ENCODE data around the gene LMOD2. TPM values are rescaled to one million over a fixed set of nuclear protein-coding genes. Genes with fewer than 3 reads are reported as not detected.

LMOD2 gene
- total RNA-seq, 2 experiments from 2014 or later: not detected

DNA sequence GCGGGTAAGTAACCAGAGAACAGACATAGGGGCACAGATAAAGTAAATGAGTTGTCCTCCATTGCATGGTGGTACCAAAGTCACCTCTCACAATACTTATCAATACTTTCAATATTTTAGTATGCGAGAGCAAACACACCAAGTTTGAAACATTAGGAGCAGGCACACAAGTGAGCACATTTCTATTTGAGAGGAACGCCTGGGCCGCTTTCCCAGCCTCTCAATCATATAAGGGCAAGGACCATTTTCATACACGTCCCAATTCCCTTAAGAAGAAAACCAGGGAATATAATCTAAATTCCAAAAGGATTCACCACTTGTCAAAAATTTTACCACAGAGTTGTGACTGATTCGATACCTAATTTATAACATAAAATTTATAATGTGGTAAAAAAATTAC, 7.5 kb downstream of the LMOD2 start:
- ChIA-PET CTCF (no interaction called here), POLR2A (interaction anchor here (0.6 kb wide), 1 partner anchor 13 kb away, joined by 3 read pairs; no protein-coding TSS in a partner anchor)

DNA sequence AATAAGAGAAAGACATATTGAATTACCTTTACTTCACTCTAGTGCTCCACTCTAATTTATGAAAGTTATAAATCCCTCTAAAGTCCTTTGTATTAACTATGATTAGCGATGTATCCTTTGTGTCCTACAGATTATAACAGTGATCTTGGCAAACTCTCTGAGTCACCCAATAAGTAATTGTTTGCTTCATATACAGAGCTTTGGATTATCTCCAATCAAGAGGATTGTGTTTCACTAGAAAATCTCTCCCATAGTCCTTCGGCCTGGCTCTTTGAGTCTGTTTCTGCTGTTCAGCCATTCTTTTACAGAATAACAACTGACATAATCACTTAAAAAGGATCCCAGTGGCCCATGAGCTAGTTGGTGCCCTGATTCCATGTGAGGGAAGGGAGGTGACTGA, 9.5 kb downstream of the LMOD2 start:
- ChIA-PET CTCF (no interaction called here), POLR2A (no interaction called here)

DNA sequence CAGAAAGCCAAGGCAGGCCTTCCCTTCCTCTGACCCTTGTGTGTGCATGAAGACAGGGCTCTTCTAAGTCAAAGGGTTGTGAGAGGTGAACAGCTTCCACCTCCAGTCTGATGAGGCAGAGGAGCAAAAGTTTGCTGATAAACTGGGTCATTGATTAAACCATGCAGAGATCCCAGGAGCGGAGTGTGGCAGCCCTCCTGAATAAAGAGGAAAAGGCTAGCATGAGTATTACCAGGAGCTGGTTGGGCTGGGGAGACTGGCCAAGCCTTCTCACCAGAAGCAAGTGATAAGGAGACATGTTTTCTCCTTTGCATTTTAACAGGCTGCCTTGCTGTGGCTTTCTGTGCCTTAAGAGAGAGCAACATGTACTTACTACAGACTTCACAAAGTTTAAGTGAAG, 10.2 kb downstream of the LMOD2 start:
- CTCF ChIA-PET: no interaction called here
- POLR2A ChIA-PET: no interaction called here

DNA sequence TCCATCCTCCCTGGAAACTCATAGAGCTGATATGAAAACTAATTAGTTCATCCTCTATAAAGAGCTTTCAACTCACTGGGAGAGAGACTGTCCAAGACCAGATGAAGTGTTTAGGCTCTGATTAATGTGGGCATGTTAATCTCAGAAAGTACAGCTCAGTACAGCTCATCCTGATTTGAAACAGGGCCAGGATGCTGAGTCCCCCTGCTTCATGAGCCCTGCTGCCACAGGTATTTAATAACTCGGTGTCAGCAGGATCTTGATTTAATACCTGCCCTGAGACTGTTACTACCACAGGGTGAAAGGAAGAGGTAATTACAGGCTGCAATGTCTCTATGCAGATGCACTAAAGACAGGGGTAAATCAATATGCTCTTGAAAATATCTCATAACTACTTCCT, 10.8 kb downstream of the LMOD2 start:
- CTCF ChIA-PET: no interaction called here
- POLR2A ChIA-PET: no interaction called here

DNA sequence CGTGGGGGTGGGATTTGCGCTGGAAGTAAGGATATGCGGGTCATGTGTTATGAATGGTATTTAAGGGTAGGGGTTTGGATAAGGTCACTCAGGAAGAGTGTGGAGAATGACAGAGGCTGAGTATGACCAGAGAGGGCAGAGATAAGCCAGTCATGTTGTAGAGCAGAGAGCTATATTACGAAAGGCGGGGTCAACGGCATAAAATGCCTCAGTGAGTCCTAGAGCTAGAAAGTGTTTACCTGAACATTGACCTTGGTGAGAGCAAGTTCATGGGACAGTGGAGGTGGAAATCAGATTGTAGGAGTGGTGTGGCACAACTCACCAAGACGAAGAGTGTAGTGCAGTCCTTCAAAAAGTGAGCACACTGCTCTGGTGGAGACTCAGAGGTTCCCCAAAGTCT, 13.8 kb downstream of the LMOD2 start:
- ChIA-PET POLR2A (no interaction called here), CTCF (no interaction called here)

DNA sequence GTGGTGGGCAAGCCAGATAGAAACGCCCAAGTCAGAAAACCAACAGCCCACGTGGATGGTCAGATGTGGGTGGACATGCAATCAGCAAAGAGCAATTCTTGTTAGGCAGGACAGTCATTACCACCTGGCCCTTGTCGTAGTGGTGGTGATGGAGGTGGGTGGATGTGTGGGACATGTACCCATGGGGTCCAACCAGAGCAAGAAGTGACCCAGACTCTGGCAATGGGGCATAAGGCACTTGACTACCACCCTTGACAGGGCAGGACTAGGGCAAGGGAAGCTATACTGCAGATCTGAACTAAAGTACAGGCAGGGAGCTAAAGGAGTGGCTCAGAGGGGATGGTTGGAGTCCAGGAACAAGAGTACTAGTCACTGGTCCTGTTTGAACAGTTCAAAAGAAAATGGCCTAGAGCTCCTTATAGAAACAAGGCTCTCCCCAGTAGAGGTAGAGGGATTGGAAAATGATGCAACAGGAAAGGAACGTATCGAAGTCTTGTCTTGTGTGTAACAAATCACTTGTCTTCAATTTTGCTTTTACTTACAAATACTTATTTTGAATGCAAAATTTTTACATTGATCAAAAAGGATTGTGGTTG, 17.6 kb downstream of the LMOD2 start:
- POLR2A ChIA-PET: no interaction called here

DNA sequence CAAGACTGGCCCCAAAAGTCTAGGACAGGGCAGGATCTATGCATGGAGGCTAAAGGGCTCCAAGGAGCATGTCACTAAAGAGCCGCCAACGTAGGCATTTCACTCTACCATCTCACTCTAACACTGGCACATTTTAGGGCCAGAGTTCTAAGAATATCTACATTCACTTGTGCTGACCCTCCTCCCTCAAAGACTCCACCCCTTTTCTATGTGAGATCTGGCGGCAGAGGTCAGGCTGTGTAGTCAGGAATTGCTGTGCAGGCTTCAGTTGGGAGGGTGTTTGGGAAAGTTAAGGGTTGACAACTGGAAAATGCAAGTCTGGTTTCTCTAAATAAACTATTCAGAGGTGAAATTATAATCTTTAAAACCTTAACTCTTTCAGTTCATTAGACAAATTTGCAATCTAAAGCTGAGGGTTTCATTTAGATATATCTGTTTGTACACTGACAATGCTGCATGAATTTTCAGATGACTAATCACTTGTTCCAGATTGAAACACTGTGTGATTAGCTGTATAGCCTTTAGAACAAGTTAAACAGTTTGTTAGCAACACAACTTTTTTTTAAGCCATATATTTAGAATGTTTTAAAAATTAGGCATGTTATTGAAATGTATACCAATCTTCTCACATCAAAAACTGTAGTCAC, 18.2 kb downstream of the LMOD2 start:
- CTCF ChIA-PET: no interaction called here
- POLR2A ChIA-PET: no interaction called here

More for the DNA sequence above, 17.6 kb downstream of the LMOD2 start:
- CTCF ChIA-PET: no interaction called here

DNA sequence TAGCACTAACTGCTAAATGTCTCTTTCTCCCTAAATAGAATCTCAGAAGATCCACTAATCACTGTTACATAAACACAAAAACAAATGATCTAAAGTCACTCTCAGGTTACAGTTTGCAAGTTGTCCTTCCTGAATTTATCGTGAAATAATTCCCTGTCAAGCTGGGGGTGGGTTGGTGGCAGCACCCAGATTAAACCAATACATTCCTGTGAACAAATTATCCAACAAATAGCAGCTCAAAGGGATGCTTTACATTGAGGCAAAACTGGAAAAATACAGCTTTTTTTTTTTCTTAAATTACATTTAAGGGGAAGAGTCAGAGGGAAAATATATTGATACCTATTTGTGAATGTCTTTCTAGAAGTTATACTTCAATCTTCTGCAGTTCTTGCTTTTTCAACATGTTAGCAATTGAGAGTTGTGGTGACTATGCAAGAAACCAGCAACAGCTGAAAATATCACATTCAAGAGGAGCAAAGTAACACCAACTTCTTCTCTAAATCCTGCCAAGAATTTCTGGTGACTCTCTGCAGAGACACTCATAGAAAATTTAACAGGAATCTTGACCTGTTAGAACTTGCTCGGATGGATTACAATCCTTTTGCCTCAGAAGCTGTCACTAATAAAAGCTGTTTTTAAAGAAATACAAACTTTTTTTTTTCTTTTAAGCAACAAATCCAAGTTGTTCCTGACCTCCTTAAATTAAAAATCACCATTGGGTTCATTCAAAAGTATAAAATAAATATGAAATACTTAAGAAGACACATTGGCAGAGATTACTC, 18.9 kb downstream of the LMOD2 start:
- ChIA-PET POLR2A (no interaction called here), CTCF (no interaction called here)

DNA sequence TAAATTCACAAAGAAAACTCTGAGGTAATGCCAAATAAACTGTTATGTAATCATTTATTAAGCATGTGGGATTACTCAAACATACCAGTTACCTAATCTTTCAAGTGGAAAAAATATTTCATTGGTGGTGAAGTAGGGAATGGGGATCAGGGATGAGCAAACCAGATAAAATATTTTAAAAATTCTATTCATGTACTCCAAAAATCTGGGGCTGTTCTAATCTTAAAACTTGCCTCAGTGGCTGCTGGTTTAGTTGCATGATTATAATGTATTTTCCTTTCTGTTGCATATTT, 19.5 kb downstream of the LMOD2 start:
- POLR2A ChIA-PET: no interaction called here
- CTCF ChIA-PET: no interaction called here

DNA sequence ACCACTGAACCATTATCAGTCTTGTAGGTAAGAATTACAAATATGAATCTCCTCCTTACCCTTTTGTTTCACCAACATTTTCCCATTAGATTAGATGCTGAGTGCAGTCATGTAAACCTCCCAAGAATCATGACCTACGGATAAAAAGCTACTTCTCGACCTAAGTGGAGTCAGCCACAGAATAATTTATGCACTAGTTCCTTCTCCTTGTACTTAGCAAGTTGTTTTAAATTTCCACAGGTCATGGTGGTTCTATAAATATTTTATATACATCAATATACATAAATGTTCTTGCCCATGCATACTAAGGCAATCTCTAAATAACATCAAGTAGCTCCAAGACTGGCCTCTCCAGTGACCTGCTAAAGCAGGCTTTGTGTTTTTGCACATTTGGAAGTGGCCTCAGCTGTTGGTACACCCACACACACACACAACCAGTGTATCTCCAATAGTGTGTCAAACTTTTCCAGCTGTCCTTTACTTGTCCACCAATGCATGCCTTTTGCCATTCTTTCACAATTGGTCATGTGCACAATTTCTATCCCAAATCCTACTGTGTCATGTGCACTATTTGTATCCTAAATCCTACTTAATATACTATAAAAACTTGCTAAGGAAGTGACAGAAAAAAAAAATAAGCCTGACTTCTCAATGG, 21.5 kb downstream of the LMOD2 start:
- ChIA-PET CTCF (no interaction called here), POLR2A (no interaction called here)

DNA sequence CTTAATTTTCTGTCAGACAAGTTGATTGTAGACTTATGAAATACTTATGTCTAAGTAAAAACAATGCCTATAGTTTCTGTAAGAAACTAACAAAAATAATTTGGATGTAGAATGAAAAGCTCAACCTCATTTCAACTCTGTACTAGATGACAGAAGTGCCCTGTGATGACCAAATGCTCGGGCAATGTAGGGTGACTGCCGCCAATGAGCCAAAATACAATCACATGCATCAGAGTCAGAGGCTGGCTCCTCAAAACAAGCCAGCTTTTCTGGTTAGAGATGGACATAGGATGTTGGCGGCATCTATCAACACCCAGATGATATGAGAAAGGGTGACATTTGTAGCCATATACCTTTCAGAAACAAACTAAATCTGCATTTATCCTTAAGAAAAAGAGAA, 23.9 kb downstream of the LMOD2 start:
- CTCF ChIA-PET: interaction anchor here (0.8 kb wide), 1 partner anchor 192 kb away, joined by 3 read pairs; no protein-coding TSS in a partner anchor

DNA sequence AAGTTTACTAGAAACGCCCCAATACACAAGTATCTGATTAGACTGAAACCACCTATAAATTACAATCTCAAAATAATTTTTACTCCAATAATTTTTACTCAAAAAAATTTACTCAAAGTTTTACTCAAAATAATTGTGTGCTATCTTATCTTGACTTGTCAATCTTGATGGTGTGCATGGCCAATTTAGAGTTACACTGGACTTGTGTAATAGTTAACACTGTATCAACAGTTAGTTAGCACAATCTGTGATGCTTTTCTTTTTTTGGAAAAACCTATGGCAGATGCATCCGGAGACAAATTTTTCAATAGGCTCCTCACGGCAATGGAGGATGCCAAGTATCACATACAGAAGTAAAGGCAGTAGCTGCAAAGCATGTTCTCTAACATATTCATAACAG, 24.9 kb downstream of the LMOD2 start:
- CTCF ChIA-PET: no interaction called here
- POLR2A ChIA-PET: no interaction called here

More for the DNA sequence above, 23.9 kb downstream of the LMOD2 start:
- POLR2A ChIA-PET: no interaction called here

DNA sequence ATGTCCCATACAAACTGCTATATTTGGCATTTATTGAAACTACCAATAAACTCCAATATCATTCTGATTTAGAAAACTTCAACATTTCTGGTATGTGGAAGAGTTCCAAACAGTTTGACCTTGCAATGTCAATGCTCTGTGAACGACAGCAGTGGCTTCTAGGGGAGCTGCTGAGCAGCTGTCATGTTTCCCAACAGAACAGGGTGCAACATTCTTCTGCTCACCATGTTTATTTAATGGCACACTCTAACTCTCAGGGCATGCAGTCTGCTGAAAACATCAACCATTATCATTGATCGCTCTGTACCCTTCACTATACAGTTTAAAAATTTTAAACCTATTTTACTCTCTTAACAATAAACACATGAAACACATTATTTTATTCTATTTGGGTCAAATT, 25.9 kb downstream of the LMOD2 start:
- CTCF ChIA-PET: no interaction called here
- POLR2A ChIA-PET: no interaction called here

DNA sequence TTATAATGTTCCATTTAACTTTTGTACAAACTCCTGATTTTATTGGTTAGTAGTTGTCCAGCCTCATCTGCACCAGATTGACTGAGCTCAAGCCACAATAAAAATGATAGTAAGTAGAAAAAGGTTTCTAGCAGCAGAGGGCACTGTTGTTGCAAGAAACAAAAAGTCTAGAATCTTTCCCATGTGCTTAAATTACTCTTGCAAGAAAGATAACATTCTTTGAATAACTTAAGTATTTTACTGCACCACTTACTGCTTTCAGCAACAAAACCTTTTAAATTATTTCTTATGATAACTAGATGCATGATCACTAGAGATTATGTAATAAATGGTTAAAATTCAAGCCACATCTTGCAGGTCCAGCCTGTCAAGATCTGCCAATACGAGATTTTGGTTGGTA, 27.0 kb downstream of the LMOD2 start:
- POLR2A ChIA-PET: no interaction called here
- CTCF ChIA-PET: interaction anchor here (0.9 kb wide), 1 partner anchor 8 kb away, joined by 5 read pairs; no protein-coding TSS in a partner anchor

DNA sequence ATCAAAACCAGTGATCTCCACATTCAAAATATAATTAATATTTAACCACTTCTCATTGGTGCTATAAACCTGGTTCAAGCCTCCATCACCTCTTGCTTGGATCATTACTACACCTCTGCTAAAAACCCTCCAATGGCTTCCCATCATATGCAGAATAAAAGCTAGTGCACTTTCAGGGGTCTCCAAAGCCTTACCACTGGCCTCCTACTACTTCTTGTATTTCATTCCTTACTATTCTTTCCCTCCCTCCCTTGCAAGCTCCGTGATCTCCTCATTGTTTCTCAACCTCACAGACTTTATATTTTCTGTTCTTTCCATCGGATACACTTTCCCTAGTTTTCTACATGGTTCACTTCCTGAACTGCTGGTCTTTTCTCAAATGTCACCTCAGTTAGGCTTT, 31.5 kb downstream of the LMOD2 start:
- ChIA-PET POLR2A (no interaction called here), CTCF (no interaction called here)

DNA sequence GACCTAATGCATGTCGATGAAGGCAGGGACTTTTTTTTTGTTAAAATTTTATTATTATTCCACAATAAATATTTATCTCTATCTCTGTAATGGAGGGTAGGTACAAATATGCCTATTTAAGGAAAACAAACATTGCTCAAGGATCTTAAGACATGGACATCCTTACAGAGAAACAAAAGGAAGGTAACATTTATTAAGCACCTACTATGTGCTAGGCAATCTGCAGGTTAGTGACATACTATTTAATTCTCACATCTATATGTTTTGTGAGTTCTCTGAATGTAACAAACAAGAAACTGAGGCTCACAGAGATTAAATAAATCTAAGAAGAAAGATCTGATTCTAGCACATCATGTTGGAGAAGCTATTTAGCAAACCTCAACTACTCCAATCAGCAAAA, 32.1 kb downstream of the LMOD2 start:
- CTCF ChIA-PET: no interaction called here
- POLR2A ChIA-PET: no interaction called here

DNA sequence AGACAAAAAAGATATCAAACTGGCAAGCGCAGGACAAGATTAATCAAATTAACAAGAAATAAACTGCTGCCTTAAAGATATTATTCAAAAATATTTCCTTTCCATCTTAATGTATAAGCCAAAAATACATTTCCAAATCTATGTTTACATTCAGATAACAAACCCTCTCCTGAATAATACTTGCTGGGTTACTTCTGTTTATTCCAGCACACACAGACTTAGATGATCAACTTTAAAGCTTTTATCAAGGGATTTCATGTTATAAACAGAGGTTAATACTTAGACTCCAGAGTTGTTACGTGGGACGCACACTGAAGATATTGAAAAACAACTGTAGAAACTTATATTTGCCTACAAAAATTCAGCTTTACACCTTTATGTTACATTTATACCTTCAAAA, 33.6 kb downstream of the LMOD2 start:
- POLR2A ChIA-PET: no interaction called here
- CTCF ChIA-PET: no interaction called here

DNA sequence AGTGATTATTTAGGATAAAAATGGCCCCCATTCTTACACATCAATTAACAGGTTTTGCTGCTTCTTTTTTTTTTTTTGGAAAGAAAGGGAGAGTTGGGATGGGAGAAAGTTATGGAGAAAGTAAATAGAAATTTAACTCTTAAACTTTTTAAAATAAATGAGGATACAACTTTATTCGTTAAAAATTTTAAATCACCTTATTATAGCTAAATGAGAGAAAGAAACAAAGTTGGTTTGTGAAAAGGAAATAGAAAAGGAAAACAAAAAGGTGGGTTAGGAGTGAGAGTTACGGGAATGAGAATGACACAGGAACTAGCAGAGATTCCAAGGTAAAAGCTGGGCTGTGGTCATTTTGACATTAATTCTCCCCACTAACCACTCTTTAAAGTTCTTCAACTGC, 34.9 kb downstream of the LMOD2 start:
- ChIA-PET POLR2A (no interaction called here), CTCF (interaction anchor here (1.5 kb wide), 1 partner anchor 8 kb away, joined by 5 read pairs; no protein-coding TSS in a partner anchor)

DNA sequence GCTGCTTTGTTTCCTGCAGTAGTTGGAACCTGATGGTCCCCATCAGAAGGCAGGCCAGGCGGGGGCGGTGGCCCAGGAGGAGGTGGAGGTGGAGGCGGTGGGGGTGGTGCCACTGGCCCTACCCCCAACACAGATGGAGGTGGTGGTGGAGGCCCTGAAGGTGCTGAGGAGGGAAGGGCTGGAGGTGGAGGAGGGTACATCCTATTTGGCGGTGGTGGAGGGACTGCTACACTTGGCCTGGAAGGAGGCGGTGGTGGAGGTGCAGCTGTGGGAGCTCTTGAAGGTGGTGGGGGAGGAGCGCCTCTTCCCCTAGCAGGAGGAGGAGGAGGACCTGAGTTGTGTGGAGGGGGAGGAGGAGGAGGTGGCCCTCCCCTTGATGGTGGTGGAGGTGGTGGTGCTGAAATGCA, 36.8 kb downstream of the LMOD2 start:
- ChIA-PET POLR2A (no interaction called here), CTCF (no interaction called here)

DNA sequence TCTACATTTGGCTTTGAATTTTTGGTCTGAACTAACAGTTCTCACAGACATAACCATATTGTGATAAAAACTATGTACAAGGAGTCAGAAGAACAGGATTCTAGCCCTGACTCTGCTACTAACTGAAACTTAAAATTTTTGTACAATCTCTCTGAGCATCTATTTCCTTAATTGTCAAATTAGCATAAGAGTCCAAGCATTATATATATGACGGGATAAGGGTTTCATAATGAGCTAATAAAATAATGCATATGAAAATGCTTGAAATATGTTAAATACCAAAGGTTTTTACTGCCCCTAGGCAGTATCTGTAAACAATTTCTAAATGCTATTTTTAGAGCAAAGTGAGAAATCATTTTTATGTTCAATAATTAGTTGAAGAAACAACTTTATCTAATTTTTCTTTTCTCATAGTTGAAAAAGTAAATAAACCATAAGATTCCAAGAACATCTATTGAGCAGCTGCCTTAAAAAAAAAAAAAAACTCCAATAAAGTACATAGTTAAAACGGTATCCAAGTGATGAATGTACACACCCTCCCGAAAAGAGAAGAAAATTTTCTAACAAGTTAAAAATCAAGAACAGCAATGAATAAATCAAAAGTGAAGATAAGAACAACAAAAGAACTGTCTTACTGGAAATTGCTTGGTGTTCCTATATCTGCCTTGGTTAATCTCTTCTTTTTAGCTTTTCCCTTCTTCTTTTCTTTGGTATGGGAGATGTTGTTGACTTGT, 40.4 kb downstream of the LMOD2 start:
- POLR2A ChIA-PET: no interaction called here
- CTCF ChIA-PET: interaction anchor here (0.8 kb wide), 1 partner anchor 169 kb away, joined by 3 read pairs; no protein-coding TSS in a partner anchor
